GM23248 (cell line): ENCODE results near the gene NRP1. TPM values are rescaled to one million over a fixed set of nuclear protein-coding genes. Genes with fewer than 3 reads are reported as not detected.

Source experiments
- DNase-seq: peaks from one replicate; pipeline ENCODE4 v3.0.0-alpha.2; 2015
- H2AFZ ChIP-seq: fragments of 200-600 bp; sonication (generic); 2 replicates; pipeline ENCODE4 v1.6.1; 2016; ENCODE audit warnings: antibody characterized with exemption
- H3F3A ChIP-seq: fragments of 200-600 bp; sonication (generic); 2 replicates; pipeline ENCODE4 v1.6.1; 2016; ENCODE audit warnings: mild to moderate bottlenecking, antibody characterized with exemption, mixed run types; ENCODE audit not compliant: insufficient read depth
- H3K27ac ChIP-seq: fragments of 200-600 bp; sonication (generic); 2 replicates; pipeline ENCODE4 v1.5.1; 2016; ENCODE audit warnings: mild to moderate bottlenecking
- H3K27me3 ChIP-seq: fragments of 200-600 bp; sonication (generic); replicated peaks from 2 replicates; pipeline ENCODE4 v1.6.1; 2016; ENCODE audit warnings: mild to moderate bottlenecking; ENCODE audit not compliant: insufficient read depth
- H3K36me3 ChIP-seq: fragments of 200-600 bp; sonication (generic); 2 replicates; pipeline ENCODE4 v1.6.1; 2016; ENCODE audit warnings: low read depth, mild to moderate bottlenecking
- H3K4me1 ChIP-seq: fragments of 200-600 bp; sonication (generic); 2 replicates; pipeline ENCODE4 v1.6.1; 2016; ENCODE audit warnings: mild to moderate bottlenecking; ENCODE audit not compliant: insufficient read depth
- H3K4me2 ChIP-seq: fragments of 200-600 bp; sonication (generic); one replicate; pipeline ENCODE4 v1.6.1; 2016; ENCODE audit warnings: mild to moderate bottlenecking; ENCODE audit not compliant: unreplicated experiment
- H3K4me3 ChIP-seq: fragments of 200-600 bp; sonication (generic); 2 replicates; pipeline ENCODE4 v1.5.1; 2016; ENCODE audit warnings: mild to moderate bottlenecking
- H3K79me2 ChIP-seq: fragments of 200-600 bp; sonication (generic); 2 replicates; pipeline ENCODE4 v1.6.1; 2016; ENCODE audit warnings: mild to moderate bottlenecking; ENCODE audit not compliant: insufficient read depth
- H3K9ac ChIP-seq: fragments of 200-600 bp; sonication (generic); 2 replicates; pipeline ENCODE4 v1.6.1; 2016; ENCODE audit warnings: mild to moderate bottlenecking
- H3K9me2 ChIP-seq: fragments of 200-600 bp; sonication (generic); 2 replicates; pipeline ENCODE4 v1.6.1; 2016; ENCODE audit warnings: mixed run types, mild to moderate bottlenecking, moderate library complexity; ENCODE audit not compliant: insufficient read depth
- H3K9me3 ChIP-seq: fragments of 200-600 bp; sonication (generic); one replicate; pipeline ENCODE4 v1.6.1; 2017; ENCODE audit warnings: low read depth
- H4K20me1 ChIP-seq: fragments of 200-600 bp; sonication (generic); 2 replicates; pipeline ENCODE4 v1.6.0; 2016; ENCODE audit not compliant: insufficient read depth
- EZH2 ChIP-seq: fragments of 200-600 bp; sonication (generic); IDR thresholded peaks from 2 replicates; pipeline ENCODE4 v1.6.1; 2018; ENCODE audit warnings: antibody characterized with exemption, mild to moderate bottlenecking; ENCODE audit not compliant: insufficient read depth, poor library complexity, severe bottlenecking
- EZH2phosphoT487 ChIP-seq: fragments of 200-600 bp; sonication (generic); IDR thresholded peaks from 2 replicates; pipeline ENCODE4 v1.6.1; 2018; ENCODE audit warnings: antibody characterized with exemption, moderate library complexity, mild to moderate bottlenecking, low read depth; ENCODE audit not compliant: insufficient read depth
- WGBS, 2 experiments: methylation state at CpG; one replicate each; pipeline ENCODE4 v1.1.6; 2015 to 2017; ENCODE audit warnings: low lambda C conversion rate in 2 of 2, low coverage in 1 of 2; ENCODE audit errors: missing lambda C conversion rate in 2 of 2; 5-methylcytosine and 5-hydroxymethylcytosine counted together
- in situ Hi-C: fragments of 300-500 bp; cut with MboI; formaldehyde crosslinking; loops from 2 replicates; pipeline ENCODE4 v1.15.0; 2020
- polyA plus RNA-seq: library from polyadenylated mRNA; unstranded; fragments of >200 nt; fragmentation: Nextera tagmentation; extraction: Ambion mirVana; gene quantifications from 2 replicates; pipeline ENCODE4 v1.2.1, GENCODE V29; 2016
- small RNA-seq: library from RNA; depleted of rRNA; stranded (forward); fragments of <200 nt; gene quantifications from one replicate; pipeline ENCODE3, GENCODE V24; 2014; ENCODE audit warnings: low read depth, low replicate concordance
- total RNA-seq: library from RNA; depleted of rRNA; stranded (reverse); fragments of >200 nt; shearing (Covaris generic); gene quantifications from 2 replicates; pipeline ENCODE4 v1.2.3, GENCODE V29; 2014

The NRP1 gene
- total and polyA plus RNA-seq, 2 experiments from 2014 or later: 152 to 175 TPM

- peak overlapping the region; percentile 44 for H2AFZ ChIP-seq
- no peak for TF ChIP-seq EZH2phosphoT487
- TF ChIP-seq EZH2: no peak
- 18% methylated on average over 10 of the region's 10 CpGs for WGBS, 2 experiments
Measured at GRCh38 chr10:33129141-33129995, 205.1 kb downstream of the NRP1 start.

DNA sequence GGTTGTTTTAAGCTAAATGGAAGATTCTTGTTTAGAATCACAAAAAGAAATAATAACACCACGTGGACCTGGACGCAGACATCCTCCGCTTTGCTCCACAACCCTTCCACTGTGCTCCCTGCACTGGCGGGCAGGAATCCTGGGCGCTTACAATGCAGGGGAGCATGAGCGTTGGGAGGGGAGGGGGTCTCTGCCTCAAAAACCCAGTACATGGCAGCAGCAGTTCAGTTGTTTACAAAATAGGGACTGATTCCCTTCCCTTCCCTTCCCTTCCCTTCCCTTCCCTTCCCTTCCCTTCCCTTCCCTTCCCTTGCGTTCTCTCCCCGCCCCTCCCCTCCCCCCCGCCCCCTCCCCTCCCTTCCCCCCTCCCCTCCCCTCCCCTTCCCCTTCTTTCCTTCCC, 206.8 kb downstream of the NRP1 start:
- Histone ChIP-seq H3K36me3 (no peaks in the 10 kb centered on the region), H3K27ac (no peak overlapping the region), H3K9me2 (no peaks in the 10 kb centered on the region), H3K9me3 (no peaks in the 10 kb centered on the region), H3K27me3 (no peaks in the 10 kb centered on the region), H3K4me2 (no peak overlapping the region), H4K20me1 (no peaks in the 10 kb centered on the region), H3K4me3 (no peak overlapping the region), H3K9ac (no peak overlapping the region), H3K4me1 (peaks cover 35% of the 10 kb centered on the region), H3F3A (peaks cover 32% of the 10 kb centered on the region), H3K79me2 (no peaks in the 10 kb centered on the region), H2AFZ (no peak overlapping the region)
- DNase-seq: no peak
- in situ Hi-C loops: no loop called here
- 91 to 94% methylated on average over 9 of the region's 9 CpGs for WGBS, 2 experiments
- no peak for TF ChIP-seq EZH2phosphoT487
- no peak for TF ChIP-seq EZH2

More at GRCh38 chr10:33129141-33129995, 205.1 kb downstream of the NRP1 start:
- peaks cover 39% of the 10 kb centered on the region for H3K4me1 ChIP-seq
- peak overlapping the region; percentile 79 for H3K9ac ChIP-seq
- H3K9me2 ChIP-seq: no peaks in the 10 kb centered on the region
- in situ Hi-C loops: no loop called here
- no peaks in the 10 kb centered on the region for H3K27me3 ChIP-seq
- H3K4me2 ChIP-seq: peak overlapping the region; percentile 83
- peaks cover 27% of the 10 kb centered on the region for H3F3A ChIP-seq
- no peaks in the 10 kb centered on the region for H3K79me2 ChIP-seq
- peak; percentile 98 for DNase-seq
- H3K4me3 ChIP-seq: peak overlapping the region; percentile 57
- no peaks in the 10 kb centered on the region for H4K20me1 ChIP-seq
- H3K36me3 ChIP-seq: no peaks in the 10 kb centered on the region
- no peaks in the 10 kb centered on the region for H3K9me3 ChIP-seq
- peak overlapping the region; percentile 86 for H3K27ac ChIP-seq

Small RNAs within 50 kb of the gene (small RNA-seq; reads per million reads assigned to genes)
- not detected for gene AL353600.1
- gene RN7SL398P: not detected
